Camera-type eye (tissue), 1 donor: Measurements from ENCODE around the gene MGME1. TPM values are rescaled to one million over a fixed set of nuclear protein-coding genes. Genes with fewer than 3 reads are reported as not detected.

Experiments
- total RNA-seq: library from RNA; depleted of rRNA; stranded (reverse); fragments of >200 nt; gene quantifications from one replicate; pipeline ENCODE4 v1.2.3, GENCODE V29; 2014

The MGME1 gene, protein sequence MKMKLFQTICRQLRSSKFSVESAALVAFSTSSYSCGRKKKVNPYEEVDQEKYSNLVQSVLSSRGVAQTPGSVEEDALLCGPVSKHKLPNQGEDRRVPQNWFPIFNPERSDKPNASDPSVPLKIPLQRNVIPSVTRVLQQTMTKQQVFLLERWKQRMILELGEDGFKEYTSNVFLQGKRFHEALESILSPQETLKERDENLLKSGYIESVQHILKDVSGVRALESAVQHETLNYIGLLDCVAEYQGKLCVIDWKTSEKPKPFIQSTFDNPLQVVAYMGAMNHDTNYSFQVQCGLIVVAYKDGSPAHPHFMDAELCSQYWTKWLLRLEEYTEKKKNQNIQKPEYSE
- 23.3 TPM for total RNA-seq

DNA sequence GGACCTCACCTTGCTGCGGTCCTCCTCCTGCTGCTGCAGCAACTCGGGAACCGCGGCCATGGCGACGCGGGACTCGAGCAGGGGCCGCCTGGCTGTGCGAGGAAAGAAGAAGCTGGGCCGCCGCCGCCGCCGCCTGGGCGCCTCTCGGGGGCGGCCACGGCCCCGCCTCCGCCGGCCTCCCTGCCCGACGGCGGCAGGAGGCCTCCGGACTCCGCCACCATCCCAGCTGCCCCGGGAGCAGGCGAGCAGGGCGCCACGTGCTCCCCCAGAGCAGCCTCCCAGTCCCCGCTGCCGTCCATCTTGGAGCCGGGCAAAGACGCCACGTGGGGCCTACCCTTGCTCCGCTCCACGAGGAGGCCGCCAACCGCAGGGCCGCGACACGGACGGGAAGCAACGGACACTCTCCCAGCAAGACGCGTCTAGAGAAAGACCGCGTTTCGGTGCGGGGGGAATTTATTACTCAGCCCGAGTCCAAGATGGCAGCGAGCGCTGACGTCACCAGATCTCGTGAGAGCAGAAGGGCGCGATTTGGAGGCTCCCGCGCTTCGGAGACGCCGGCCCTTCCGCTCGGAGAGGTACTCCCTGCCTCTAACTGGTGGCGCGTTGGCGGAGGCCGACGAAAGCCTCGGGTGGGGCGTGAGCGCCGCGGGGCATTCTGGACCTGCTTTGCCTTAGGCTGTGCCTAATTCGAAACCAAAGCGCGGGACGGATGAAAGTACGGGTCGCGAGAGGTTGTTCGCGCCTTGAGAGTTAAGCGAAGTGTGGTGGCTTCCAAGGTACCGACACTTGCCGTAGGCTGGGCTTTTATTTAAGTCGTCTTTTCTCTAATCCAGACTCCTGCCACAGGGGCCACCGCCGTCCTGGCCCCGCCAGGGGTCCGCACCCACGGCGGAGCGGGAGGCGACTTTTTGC lies at the start of gene MGME1, which contains the start of gene SNX5:
Gene MGME1, plus strand, starts transcription at position 653 of the 912 bp plus-strand sequence. CDS start 842 bp downstream, outside the sequence.
Gene SNX5, minus strand, starts transcription at position 429 of the 912 bp plus-strand sequence. Its CDS starts 369 bp downstream, at position 60.

Other genes with a start within 250 kb of the MGME1 start
- 110 TPM for gene SNX5, start 224 bp upstream of the MGME1 start, total RNA-seq
- 1.1 TPM for gene OVOL2, start 88.9 kb downstream of the MGME1 start, total RNA-seq
- 20.9 TPM for gene KAT14, start 168.8 kb downstream of the MGME1 start, total RNA-seq
- gene PET117, start 168.8 kb downstream of the MGME1 start, total RNA-seq = 21.2 TPM